ENCODE measurements around the gene KRTAP12-2. TPM values are rescaled to one million over a fixed set of nuclear protein-coding genes. Genes with fewer than 3 reads are reported as not detected.

KRTAP12-2 gene
- total and polyA plus RNA-seq, 10 of the 15 experiments (the other 5 are each of a cell fraction or from before 2014, with no cell fraction given) = not detected

DNA sequence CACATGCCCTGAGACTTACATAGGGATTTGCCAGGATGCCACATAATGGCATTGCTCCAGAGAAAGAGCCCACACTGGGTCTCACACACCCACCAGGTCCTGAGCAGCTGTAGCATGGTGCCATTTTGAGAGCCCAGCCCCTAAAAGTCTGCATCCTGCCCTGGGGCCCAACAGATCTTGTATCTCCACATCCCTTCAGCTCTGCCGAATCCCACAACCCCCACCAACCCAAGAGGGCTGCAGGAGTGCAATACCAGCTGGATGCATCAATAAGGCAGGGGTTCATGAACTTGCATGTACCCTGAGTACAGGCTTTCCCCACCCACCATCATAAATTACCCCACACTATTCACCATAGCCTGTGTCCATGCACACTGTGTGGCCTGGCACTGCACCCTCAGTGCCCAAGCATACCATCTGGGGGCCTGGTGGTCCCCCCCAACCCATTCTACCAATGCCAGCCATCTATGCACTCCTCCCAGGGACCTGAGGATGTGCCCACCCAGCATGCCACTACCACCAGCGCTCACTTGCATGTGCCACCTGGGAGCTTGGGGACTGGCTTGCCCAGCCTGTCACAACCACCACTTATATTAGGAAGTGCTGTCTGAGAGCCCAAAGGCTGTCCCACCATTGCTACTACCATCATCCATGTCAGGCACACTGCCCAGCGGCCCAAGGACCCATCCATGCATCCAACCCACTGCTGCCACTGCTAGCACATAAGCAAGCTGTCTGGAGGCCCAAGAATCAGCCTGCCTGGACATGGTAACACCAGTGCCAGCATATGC is 4.1 kb upstream of the KRTAP12-2 start:
- SMC1A ChIA-PET (ENCODE audit: uncharacterized antibody, unreplicated experiment) = no interaction called here
- WGBS (ENCODE audit: insufficient coverage, insufficient replicate concordance, low lambda C conversion rate, missing lambda C conversion rate) = 15% methylated on average over 3 of the region's 3 CpGs

DNA sequence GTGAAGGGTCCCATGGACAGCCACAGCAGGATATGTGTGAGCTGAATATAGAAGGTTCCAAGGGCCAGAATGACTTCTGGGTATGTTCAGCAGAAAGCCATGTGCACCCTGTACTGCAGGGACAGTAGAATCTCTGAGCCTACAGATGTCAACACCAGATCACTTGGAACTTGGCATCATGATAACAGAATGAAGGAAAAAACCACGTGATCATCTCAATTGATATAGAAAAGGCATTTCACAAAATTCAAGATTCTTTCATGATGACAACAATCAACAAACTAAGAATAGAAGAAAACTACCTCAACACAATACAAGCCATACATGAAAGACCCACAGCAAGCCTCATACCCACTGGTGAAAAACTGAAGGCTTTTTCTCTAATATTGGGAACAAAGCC is 885 bp upstream of the KRTAP12-2 start:
- no peak overlapping the region for H3K9ac ChIP-seq (ENCODE audit: control insufficient read depth, insufficient read depth, low read length)
- H3K4me3 ChIP-seq = no peak overlapping the region
- H3K79me2 ChIP-seq (ENCODE audit: control insufficient read depth, insufficient read depth, low read length) = no peaks in the 10 kb centered on the region
- no peaks in the 10 kb centered on the region for H3K27me3 ChIP-seq (replicated peaks in 1 of 2; ENCODE audit: control insufficient read depth in 2 of 2, insufficient read depth in 2 of 2, low read length in 1 of 2)
- H4K20me1 ChIP-seq (ENCODE audit: control insufficient read depth, insufficient read depth) = no peaks in the 10 kb centered on the region
- BruUV-seq (replicated peaks) = no TSS peak
- no peak for ATAC-seq
- H3K9me3 ChIP-seq (replicated peaks; ENCODE audit: control insufficient read depth, insufficient read depth, low read length) = no peaks in the 10 kb centered on the region; the same call in 1 of the 3 replicates
- in situ Hi-C loops (cut with MboI) (no loop called here), intact Hi-C loops (cut with micrococcal nuclease; ENCODE audit: unreplicated experiment) (no loop called here)
- H3K27ac ChIP-seq (ENCODE audit: control insufficient read depth, insufficient read depth) = no peak overlapping the region
- no peak overlapping the region for H2AFZ ChIP-seq (ENCODE audit: control insufficient read depth, low read depth, low read length)
- ChIA-PET CTCF (no interaction called here), SMC1A (ENCODE audit: uncharacterized antibody, unreplicated experiment) (no interaction called here), POLR2A (no interaction called here), RAD21 (ENCODE audit: unreplicated experiment) (no interaction called here)
- H3K4me1 ChIP-seq (ENCODE audit: control insufficient read depth, insufficient read depth, low read length) = no peaks in the 10 kb centered on the region
- DNase-seq (ENCODE audit: low read depth, low spot score) = no peak
- H3K4me2 ChIP-seq (ENCODE audit: control insufficient read depth, insufficient read depth) = no peak overlapping the region
- no peak for FAIRE-seq
- WGBS (ENCODE audit: insufficient coverage, insufficient replicate concordance, low lambda C conversion rate, missing lambda C conversion rate) = 9% methylated on average over 1 of the region's 1 CpG
- no peaks in the 10 kb centered on the region for H3K36me3 ChIP-seq (ENCODE audit: control insufficient read depth in 2 of 2, insufficient read depth in 2 of 2, low read length in 1 of 2)
- TF ChIP-seq, protein P1, sequence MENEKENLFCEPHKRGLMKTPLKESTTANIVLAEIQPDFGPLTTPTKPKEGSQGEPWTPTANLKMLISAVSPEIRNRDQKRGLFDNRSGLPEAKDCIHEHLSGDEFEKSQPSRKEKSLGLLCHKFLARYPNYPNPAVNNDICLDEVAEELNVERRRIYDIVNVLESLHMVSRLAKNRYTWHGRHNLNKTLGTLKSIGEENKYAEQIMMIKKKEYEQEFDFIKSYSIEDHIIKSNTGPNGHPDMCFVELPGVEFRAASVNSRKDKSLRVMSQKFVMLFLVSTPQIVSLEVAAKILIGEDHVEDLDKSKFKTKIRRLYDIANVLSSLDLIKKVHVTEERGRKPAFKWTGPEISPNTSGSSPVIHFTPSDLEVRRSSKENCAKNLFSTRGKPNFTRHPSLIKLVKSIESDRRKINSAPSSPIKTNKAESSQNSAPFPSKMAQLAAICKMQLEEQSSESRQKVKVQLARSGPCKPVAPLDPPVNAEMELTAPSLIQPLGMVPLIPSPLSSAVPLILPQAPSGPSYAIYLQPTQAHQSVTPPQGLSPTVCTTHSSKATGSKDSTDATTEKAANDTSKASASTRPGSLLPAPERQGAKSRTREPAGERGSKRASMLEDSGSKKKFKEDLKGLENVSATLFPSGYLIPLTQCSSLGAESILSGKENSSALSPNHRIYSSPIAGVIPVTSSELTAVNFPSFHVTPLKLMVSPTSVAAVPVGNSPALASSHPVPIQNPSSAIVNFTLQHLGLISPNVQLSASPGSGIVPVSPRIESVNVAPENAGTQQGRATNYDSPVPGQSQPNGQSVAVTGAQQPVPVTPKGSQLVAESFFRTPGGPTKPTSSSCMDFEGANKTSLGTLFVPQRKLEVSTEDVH (IDR thresholded peaks at IDR 0.05; ENCODE audit: low read depth, partially characterized antibody) = no peak
- TF ChIP-seq TAF1 (IDR thresholded peaks at IDR 0.05; ENCODE audit: borderline replicate concordance, low read depth, low read length) (no peak), SMC3 (IDR thresholded peaks at IDR 0.05; ENCODE audit: borderline replicate concordance, low read length) (no peak), NFXL1 (IDR thresholded peaks at IDR 0.05; ENCODE audit: borderline replicate concordance) (no peak), CHD4 (IDR thresholded peaks at IDR 0.05) (no peak), YY1 (IDR thresholded peaks at IDR 0.05; ENCODE audit: low read depth, low read length) (no peak), GABPA (IDR thresholded peaks at IDR 0.05; ENCODE audit: low read depth) (no peak), TCF12 (IDR thresholded peaks at IDR 0.05; ENCODE audit: low read depth, low read length) (no peak), MEF2B (IDR thresholded peaks at IDR 0.05; ENCODE audit: partially characterized antibody, poor library complexity, severe bottlenecking) (no peak), ATF7 (IDR thresholded peaks at IDR 0.05; ENCODE audit: low read depth) (no peak), SRF (IDR thresholded peaks at IDR 0.05; ENCODE audit: low read depth in 2 of 2, low read length in 2 of 2) (no peak)
- TF ChIP-seq, protein P2, sequence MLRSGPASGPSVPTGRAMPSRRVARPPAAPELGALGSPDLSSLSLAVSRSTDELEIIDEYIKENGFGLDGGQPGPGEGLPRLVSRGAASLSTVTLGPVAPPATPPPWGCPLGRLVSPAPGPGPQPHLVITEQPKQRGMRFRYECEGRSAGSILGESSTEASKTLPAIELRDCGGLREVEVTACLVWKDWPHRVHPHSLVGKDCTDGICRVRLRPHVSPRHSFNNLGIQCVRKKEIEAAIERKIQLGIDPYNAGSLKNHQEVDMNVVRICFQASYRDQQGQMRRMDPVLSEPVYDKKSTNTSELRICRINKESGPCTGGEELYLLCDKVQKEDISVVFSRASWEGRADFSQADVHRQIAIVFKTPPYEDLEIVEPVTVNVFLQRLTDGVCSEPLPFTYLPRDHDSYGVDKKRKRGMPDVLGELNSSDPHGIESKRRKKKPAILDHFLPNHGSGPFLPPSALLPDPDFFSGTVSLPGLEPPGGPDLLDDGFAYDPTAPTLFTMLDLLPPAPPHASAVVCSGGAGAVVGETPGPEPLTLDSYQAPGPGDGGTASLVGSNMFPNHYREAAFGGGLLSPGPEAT (IDR thresholded peaks at IDR 0.05; ENCODE audit: low read depth) = no peak

More for the DNA sequence above, 4.1 kb upstream of the KRTAP12-2 start:
- in situ Hi-C loops (cut with MboI) = no loop called here
- Histone ChIP-seq H3K27me3 (replicated peaks in 1 of 2; ENCODE audit: control insufficient read depth in 2 of 2, insufficient read depth in 2 of 2, low read length in 1 of 2) (no peaks in the 10 kb centered on the region), H3K9me3 (replicated peaks; ENCODE audit: control insufficient read depth, insufficient read depth, low read length) (no peaks in the 10 kb centered on the region; the same call in 1 of the 3 replicates), H4K20me1 (ENCODE audit: control insufficient read depth, insufficient read depth) (no peaks in the 10 kb centered on the region), H3K79me2 (ENCODE audit: control insufficient read depth, insufficient read depth, low read length) (no peaks in the 10 kb centered on the region), H2AFZ (ENCODE audit: control insufficient read depth, low read depth, low read length) (no peak overlapping the region), H3K27ac (ENCODE audit: control insufficient read depth, insufficient read depth) (no peak overlapping the region), H3K9ac (ENCODE audit: control insufficient read depth, insufficient read depth, low read length) (no peak overlapping the region), H3K4me2 (ENCODE audit: control insufficient read depth, insufficient read depth) (no peak overlapping the region), H3K4me3 (no peak overlapping the region), H3K4me1 (ENCODE audit: control insufficient read depth, insufficient read depth, low read length) (no peaks in the 10 kb centered on the region), H3K36me3 (ENCODE audit: control insufficient read depth in 2 of 2, insufficient read depth in 2 of 2, low read length in 1 of 2) (no peaks in the 10 kb centered on the region)
- intact Hi-C loops (cut with micrococcal nuclease; ENCODE audit: unreplicated experiment) = no loop called here
- RAD21 ChIA-PET (ENCODE audit: unreplicated experiment) = no interaction called here
- POLR2A ChIA-PET = no interaction called here
- no peak for DNase-seq (ENCODE audit: low read depth, low spot score)
- FAIRE-seq = no peak
- TF ChIP-seq NFYB (IDR thresholded peaks at IDR 0.05; ENCODE audit: insufficient read depth, low read depth, low read length) (no peak), STAT3 (IDR thresholded peaks at IDR 0.05; ENCODE audit: low read depth, low read length) (no peak), MXI1 (IDR thresholded peaks at IDR 0.05; ENCODE audit: low read depth, low read length) (no peak), DPF2 (IDR thresholded peaks at IDR 0.05) (no peak), ZSCAN29 (IDR thresholded peaks at IDR 0.05) (no peak)
- CTCF ChIA-PET = no interaction called here
- ATAC-seq = no peak
- BruUV-seq (replicated peaks) = no TSS peak
